ENCODE measurements around the gene OSTM1. TPM values are rescaled to one million over a fixed set of nuclear protein-coding genes. Genes with fewer than 3 reads are reported as not detected.
"Not testable (repeated sequence)": the region's sequence is repeated elsewhere in the genome, so short reads cannot be mapped to it uniquely, and the experiment has no call there.

Gene OSTM1
- total and polyA plus RNA-seq, 8 donors: 6.2 to 19.2 (median 12.4) TPM

DNA sequence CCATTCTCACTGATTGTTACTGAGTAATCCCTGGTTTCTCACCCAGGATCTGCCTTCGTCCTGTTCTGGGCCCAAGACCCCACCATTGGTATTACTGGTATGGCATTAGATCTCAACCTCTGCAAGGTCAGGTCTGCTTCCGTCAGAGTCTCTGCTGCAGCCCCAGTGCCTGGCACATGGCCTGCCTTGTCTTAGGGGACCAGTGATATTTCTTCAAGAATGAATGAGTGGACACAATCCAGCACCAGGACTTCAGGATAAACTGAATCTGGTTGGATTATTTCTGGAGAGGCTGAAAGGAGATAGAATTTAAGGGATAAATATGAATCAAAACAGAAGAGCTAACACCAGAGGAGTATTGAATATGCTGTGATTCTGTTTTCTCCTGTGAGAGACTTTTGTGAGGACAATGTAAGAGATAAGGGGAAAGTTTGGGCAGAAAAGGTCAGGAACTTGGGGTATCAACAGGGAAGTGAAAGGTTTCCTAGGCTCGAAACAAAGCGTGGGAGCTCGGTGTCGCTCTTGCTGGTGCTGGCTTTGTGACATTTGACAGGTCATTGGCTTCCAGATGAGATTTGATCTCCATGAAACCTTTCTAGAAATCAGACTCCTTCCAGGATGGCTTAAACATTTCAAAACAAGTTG, 53.9 kb downstream of the OSTM1 start:
- no peaks in the 10 kb centered on the region for H3K9me3 ChIP-seq
- no peak for DNase-seq
- H3K4me1 ChIP-seq: no peaks in the 10 kb centered on the region
- 90 to 91% methylated on average over 6 of the region's 6 CpGs for WGBS, 2 donors
- H3K27ac ChIP-seq: no peak overlapping the region
- TF ChIP-seq, protein P1, sequence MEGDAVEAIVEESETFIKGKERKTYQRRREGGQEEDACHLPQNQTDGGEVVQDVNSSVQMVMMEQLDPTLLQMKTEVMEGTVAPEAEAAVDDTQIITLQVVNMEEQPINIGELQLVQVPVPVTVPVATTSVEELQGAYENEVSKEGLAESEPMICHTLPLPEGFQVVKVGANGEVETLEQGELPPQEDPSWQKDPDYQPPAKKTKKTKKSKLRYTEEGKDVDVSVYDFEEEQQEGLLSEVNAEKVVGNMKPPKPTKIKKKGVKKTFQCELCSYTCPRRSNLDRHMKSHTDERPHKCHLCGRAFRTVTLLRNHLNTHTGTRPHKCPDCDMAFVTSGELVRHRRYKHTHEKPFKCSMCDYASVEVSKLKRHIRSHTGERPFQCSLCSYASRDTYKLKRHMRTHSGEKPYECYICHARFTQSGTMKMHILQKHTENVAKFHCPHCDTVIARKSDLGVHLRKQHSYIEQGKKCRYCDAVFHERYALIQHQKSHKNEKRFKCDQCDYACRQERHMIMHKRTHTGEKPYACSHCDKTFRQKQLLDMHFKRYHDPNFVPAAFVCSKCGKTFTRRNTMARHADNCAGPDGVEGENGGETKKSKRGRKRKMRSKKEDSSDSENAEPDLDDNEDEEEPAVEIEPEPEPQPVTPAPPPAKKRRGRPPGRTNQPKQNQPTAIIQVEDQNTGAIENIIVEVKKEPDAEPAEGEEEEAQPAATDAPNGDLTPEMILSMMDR (IDR thresholded peaks at IDR 0.05): no peak
- intact Hi-C loops (cut with DNase I): no loop called here
- ATAC-seq: no peak
- H3K27me3 ChIP-seq: no peaks in the 10 kb centered on the region
- H3K4me3 ChIP-seq: no peak overlapping the region
- FAIRE-seq: no peak
- H3K36me3 ChIP-seq: no peaks in the 10 kb centered on the region

DNA sequence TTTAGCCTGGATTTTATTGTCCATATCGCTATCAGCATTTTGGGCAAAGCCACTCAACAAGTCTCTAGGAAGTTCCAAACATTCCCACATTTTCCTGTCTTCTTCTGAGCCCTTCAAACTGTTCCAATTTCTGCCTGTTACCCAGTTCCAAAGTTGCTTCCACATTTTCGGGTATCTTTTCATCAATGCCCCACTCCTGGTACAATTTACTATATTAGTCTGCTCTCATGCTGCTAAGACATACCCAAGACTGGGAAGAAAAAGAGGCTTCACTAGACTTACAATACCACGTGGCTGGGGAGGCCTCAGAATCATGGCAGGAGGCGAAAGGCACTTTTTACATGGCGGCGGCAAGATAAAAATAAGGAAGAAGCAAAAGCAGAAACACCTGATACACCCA, 58.3 kb downstream of the OSTM1 start:
- intact Hi-C loops (cut with DNase I); FAIRE-seq; H3K36me3 ChIP-seq; H3K4me1 ChIP-seq; H3K4me3 ChIP-seq; ATAC-seq; H3K27me3 ChIP-seq; H3K27ac ChIP-seq; DNase-seq; H3K9me3 ChIP-seq: not testable (repeated sequence)
- WGBS, 2 donors: 90 to 91% methylated on average over 6 of the region's 6 CpGs

DNA sequence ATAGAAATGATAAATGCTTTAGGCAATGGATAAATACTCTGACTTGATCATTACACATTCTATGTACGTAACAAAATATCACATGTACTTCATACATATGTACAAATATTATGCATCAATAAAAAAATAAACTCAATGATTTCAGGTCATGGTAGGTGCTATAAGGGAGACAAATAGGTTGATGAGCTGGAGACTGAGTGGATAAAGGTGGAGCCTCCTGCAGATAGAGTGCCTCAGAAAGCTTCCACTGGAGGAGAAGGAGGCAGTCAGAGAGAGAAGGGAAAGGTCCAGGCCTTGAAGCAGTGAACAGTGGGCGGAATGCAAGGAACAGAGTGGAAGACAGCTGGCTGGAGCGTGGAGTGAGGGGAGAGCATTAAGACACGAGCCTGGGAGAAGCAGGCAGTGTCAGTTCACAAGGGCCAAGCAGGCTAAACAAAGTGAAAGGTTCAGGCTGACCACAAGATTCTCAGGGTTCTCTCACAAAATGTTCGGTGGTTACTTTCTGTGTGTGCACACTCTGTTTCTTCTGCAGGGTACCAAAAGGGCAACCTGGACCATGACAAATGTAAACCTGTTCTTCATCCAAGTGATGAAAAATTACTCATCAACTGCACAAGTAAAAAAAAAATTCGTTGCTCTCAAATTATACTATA, 60.6 kb downstream of the OSTM1 start:
- no peaks in the 10 kb centered on the region for H3K27me3 ChIP-seq
- no peak for ATAC-seq
- TF ChIP-seq, protein P1 (IDR thresholded peaks at IDR 0.05): no peak
- intact Hi-C loops (cut with DNase I): no loop called here
- no peak overlapping the region for H3K4me3 ChIP-seq
- 71 to 73% methylated on average over 6 of the region's 6 CpGs for WGBS, 2 donors
- H3K36me3 ChIP-seq: no peaks in the 10 kb centered on the region
- FAIRE-seq: no peak
- no peaks in the 10 kb centered on the region for H3K4me1 ChIP-seq
- H3K27ac ChIP-seq: no peak overlapping the region
- DNase-seq: no peak
- H3K9me3 ChIP-seq: no peaks in the 10 kb centered on the region

DNA sequence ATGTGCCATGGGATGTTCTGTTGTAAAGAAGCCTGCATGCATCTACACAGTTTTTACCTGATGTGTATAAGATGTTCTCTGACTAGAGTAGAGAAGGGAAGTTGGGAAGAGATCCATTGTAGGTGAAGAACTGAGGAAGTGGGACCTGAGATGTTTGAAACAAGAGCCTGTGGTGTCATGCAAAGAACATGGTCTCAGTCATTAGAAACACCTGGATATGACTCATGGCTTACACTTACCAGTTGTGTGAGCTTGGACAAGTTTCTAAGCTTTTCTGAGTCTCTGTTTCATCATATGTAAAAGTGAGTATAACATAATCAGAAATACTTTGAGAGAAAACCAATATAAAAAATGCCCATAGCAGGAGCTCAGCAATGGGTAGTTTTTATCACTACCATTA, 64.6 kb downstream of the OSTM1 start:
- TF ChIP-seq, protein P1 (IDR thresholded peaks at IDR 0.05): no peak
- no peaks in the 10 kb centered on the region for H3K4me1 ChIP-seq
- no peaks in the 10 kb centered on the region for H3K9me3 ChIP-seq
- H3K36me3 ChIP-seq: no peaks in the 10 kb centered on the region
- H3K27me3 ChIP-seq: no peaks in the 10 kb centered on the region
- H3K4me3 ChIP-seq: no peak overlapping the region
- DNase-seq (no peak), ATAC-seq (no peak), FAIRE-seq (no peak)
- intact Hi-C loops (cut with DNase I): no loop called here
- no peak overlapping the region for H3K27ac ChIP-seq

DNA sequence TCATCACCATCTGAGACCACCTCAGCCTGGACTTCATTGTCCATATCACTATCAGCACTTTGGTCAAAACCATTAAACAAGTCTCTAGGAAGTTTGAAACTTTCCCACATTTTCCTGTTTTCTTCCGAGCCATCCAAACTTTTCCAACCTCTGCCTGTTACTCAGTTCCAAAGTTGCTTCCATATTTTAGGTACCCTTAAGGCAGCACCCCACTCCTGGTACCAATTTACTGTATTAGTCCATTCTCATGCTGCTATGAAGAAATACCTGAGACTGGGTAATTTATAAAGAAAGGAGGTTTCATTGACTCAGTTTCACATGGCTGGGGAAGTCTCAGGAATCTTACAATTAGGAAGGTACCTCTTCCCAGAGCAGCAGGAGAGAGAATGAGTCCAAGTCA, 65.3 kb downstream of the OSTM1 start:
- not testable (repeated sequence) for FAIRE-seq, H3K36me3 ChIP-seq
- 93 to 100% methylated on average over 1 of the region's 1 CpG for WGBS, 2 donors

DNA sequence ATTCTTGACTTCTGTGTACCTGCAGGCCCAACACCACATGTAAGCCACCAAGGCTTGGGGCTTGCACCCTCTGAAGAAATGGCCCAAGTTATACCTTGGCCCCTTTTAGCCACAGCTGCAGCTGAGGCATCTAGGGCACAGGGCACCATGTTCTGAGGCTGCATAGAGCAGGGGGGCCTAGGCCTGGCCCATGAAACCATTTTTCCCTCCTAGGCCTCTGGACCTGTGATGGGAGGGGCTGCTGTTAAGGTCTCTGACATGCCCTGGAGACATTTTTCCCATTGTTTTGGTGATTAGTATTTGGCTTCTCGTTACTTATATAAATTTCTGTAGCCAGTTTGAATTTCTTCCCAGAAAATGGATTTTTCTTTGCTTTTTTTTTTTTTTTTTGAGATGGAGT, 66.2 kb downstream of the OSTM1 start:
- ATAC-seq (no peak), DNase-seq (no peak), FAIRE-seq (no peak)
- TF ChIP-seq, protein P1 (IDR thresholded peaks at IDR 0.05): no peak
- peaks cover under 1 to 4% (median under 1%) of the 10 kb centered on the region in 3 donors for H3K4me1 ChIP-seq
- H3K4me3 ChIP-seq: no peak overlapping the region
- WGBS, 2 donors: 93 to 98% methylated on average over 1 of the region's 1 CpG
- H3K9me3 ChIP-seq: no peaks in the 10 kb centered on the region
- H3K36me3 ChIP-seq: no peaks in the 10 kb centered on the region
- H3K27ac ChIP-seq: no peak overlapping the region
- no peaks in the 10 kb centered on the region for H3K27me3 ChIP-seq
- intact Hi-C loops (cut with DNase I): no loop called here

More for the DNA sequence above, 65.3 kb downstream of the OSTM1 start:
- ATAC-seq; H3K4me3 ChIP-seq; DNase-seq; H3K9me3 ChIP-seq; H3K27ac ChIP-seq; intact Hi-C loops (cut with DNase I); H3K4me1 ChIP-seq; H3K27me3 ChIP-seq: not testable (repeated sequence)
